Measurements from ENCODE around the gene QTRT2.

The QTRT2 gene

DNA sequence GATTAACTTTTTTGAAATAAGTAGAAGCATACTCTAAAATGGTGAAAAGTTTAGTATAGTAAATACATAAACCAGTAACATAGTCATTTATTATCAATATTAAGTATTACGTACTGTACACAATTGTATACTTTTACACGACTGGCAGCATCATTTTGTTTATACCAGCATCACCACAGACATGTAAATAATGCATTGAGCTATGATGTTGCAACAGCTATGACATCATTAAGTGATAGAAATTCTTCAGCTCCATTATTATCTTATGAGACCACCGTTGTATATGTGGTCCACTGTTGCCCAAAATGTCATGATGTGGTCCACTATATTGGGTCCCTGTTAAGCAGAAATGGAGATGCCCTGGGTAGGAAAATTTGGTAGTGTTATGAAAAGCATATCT lies 71.0 kb downstream of the QTRT2 start:
- DNase-seq: no peak

DNA sequence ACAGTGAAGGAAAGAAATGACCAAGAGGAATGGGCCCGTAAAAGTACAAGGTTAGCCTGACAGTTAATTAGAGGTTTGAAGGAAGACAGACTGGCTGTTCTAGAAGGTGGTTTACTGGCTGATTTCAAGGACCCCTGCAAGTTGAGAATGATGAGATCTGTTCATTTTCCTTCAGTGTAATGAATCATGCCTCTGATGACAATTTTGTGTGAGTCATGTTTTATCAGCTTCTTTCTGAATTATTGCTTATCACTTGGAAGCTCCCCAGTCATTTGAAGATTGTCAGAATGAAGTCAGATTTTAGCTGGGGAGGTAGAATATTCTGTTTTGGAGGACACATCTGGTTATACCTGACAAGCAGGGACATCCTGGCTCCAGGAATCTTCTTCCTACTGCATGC lies 71.7 kb downstream of the QTRT2 start:
- no peak for DNase-seq

DNA sequence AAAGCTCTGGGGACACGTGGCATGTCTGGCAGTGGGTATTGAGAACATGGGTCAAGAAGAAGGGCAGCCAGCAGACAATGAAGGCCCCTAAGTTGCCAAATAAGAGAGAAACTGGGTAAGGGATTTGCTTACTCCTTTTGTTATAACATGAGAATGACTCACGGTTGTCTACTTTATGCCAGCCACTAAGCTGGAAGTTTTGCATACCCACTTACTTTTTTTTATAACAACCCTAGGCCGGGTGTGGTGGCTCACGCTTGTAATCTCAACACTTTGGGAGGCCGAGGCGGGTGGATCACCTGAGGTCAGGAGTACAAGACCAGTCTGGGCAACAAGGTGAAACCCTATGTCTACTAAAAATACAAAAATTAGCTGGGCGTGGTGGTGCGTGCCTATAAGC lies 72.3 kb downstream of the QTRT2 start:
- no peak for DNase-seq

DNA sequence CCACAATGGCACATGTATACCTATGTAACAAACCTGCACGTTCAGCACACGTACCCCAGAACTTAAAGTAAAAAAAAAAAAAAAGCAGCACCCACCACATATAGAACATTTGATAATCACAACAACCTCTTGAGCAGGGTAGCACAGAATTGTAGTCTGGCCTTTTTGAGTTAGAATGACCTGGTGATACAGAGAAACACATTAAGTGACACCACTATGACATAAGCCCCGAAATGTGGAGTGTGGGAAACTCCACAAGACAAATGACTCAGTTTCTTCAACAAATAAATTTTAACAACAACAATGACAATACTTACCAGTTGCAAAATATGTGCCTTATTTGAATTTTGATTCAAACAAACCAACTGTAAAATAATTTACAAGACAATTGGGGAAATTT lies 76.0 kb downstream of the QTRT2 start:
- no peak for DNase-seq

DNA sequence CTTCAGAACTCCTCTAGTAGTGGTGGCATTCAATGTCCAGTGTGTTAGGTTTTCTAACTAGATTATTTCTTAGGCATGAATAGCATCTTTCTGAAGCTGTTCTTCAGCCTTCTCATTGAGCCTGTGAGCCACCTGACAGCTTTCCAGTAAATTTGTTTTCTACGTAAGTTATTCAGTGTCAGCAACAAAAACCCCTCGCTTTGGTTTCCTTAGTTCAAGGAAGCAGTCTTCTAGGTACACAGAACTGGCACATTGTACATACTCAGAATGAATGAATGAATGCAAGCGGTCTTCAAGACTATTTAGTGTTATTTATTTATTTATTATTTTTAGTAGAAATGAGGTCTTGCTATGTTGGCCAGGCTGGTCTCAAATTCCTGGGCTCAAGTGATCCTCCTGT lies 77.4 kb downstream of the QTRT2 start:
- DNase-seq: no peak
